ENCODE results near the gene CD44. TPM values are rescaled to one million over a fixed set of nuclear protein-coding genes. Genes with fewer than 3 reads are reported as not detected.

The CD44 gene
- total RNA-seq, 1 experiment from 2014 or later = 0.86 TPM

DNA sequence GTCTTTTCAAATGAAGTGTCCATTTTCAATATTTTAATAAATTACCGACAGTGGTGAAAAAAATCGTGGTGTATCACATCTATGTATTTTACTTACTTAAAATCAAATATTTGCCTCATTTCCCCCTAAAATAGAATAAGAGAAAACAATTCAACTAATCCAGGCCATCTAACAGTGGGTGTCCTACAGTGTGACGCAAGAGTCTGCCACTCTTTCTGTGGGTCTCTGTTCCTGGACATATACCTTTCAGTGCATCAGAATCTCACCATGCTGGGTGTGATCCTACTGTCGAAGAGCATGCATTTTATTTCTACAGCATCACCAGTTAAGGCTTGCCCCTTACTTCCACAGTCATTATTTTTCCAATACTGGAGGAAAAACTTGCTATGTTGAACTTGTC lies 111.2 kb downstream of the CD44 start:
- Histone ChIP-seq H3K4me1 (ENCODE audit: low read length) (no peaks in the 10 kb centered on the region), H4K20me1 (ENCODE audit: insufficient read depth, low read depth, low read length) (no peaks in the 10 kb centered on the region), H3K79me2 (ENCODE audit: low read length) (no peaks in the 10 kb centered on the region), H3K9me2 (replicated peaks; ENCODE audit: insufficient read depth, low read length) (no peaks in the 10 kb centered on the region), H3K9ac (ENCODE audit: low read length) (no peak overlapping the region), H3K36me3 (ENCODE audit: insufficient read depth, low read length) (no peaks in the 10 kb centered on the region), H3K27me3 (ENCODE audit: low read length) (no peaks in the 10 kb centered on the region), H3K9me3 (ENCODE audit: low read length) (no peaks in the 10 kb centered on the region), H2AFZ (ENCODE audit: low read length) (no peak overlapping the region), H3K4me3 (ENCODE audit: low read length) (no peak overlapping the region), H3K4me2 (ENCODE audit: low read depth, low read length, poor library complexity, severe bottlenecking) (no peak overlapping the region), H3K27ac (ENCODE audit: low read length) (no peak overlapping the region)
- no peak for DNase-seq

DNA sequence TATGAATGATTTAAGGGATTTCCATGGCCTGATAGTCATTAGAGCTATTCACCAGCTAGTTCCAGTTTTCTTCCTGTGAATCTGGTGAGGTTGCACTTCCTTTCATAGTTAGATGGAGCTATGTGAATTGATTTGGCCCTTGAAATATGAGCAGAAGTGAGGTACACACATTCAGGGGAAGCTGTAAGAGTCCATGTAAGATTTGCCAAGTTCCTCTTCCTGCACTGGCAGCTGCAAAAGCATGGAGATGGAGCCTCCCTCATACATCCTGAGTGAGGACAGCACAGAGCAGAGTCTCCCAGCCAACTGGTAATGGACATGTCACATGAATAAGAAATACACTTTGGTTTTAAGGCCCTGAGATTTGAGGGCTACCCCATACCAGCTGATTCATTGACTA lies 111.7 kb downstream of the CD44 start:
- no peaks in the 10 kb centered on the region for H4K20me1 ChIP-seq (ENCODE audit: insufficient read depth, low read depth, low read length)
- H3K4me1 ChIP-seq (ENCODE audit: low read length) = no peaks in the 10 kb centered on the region
- DNase-seq = no peak
- H3K79me2 ChIP-seq (ENCODE audit: low read length) = no peaks in the 10 kb centered on the region
- H3K36me3 ChIP-seq (ENCODE audit: insufficient read depth, low read length) = no peaks in the 10 kb centered on the region
- no peaks in the 10 kb centered on the region for H3K9me3 ChIP-seq (ENCODE audit: low read length)
- H3K27ac ChIP-seq (ENCODE audit: low read length) = no peak overlapping the region
- no peaks in the 10 kb centered on the region for H3K27me3 ChIP-seq (ENCODE audit: low read length)
- no peak overlapping the region for H3K9ac ChIP-seq (ENCODE audit: low read length)
- H2AFZ ChIP-seq (ENCODE audit: low read length) = no peak overlapping the region
- no peak overlapping the region for H3K4me3 ChIP-seq (ENCODE audit: low read length)
- H3K4me2 ChIP-seq (ENCODE audit: low read depth, low read length, poor library complexity, severe bottlenecking) = no peak overlapping the region
- no peaks in the 10 kb centered on the region for H3K9me2 ChIP-seq (replicated peaks; ENCODE audit: insufficient read depth, low read length)

DNA sequence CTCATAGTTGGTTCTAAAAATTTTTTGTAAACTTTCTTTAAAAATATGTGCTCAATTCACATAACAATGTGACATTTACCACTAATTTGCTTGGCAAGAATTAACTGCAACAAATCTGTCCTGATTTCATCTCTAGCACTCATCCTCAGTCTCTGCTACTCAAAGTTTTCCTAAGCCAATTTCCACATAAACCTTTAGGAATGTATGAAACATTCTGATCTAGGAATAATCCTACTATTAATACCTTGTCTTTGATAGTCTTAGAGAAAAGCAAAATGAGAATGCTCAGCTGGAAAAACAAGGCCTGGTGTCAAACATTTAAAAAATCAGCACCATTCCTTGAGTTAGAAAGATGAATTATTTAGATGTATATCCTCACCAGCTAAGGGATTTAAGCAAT lies 114.3 kb downstream of the CD44 start:
- H3K9me3 ChIP-seq (ENCODE audit: low read length) = no peaks in the 10 kb centered on the region
- no peaks in the 10 kb centered on the region for H4K20me1 ChIP-seq (ENCODE audit: insufficient read depth, low read depth, low read length)
- H3K4me1 ChIP-seq (ENCODE audit: low read length) = no peaks in the 10 kb centered on the region
- H3K27ac ChIP-seq (ENCODE audit: low read length) = no peak overlapping the region
- no peak overlapping the region for H3K4me2 ChIP-seq (ENCODE audit: low read depth, low read length, poor library complexity, severe bottlenecking)
- H3K4me3 ChIP-seq (ENCODE audit: low read length) = no peak overlapping the region
- no peak overlapping the region for H2AFZ ChIP-seq (ENCODE audit: low read length)
- no peak for DNase-seq
- no peaks in the 10 kb centered on the region for H3K27me3 ChIP-seq (ENCODE audit: low read length)
- H3K9me2 ChIP-seq (replicated peaks; ENCODE audit: insufficient read depth, low read length) = no peaks in the 10 kb centered on the region
- no peak overlapping the region for H3K9ac ChIP-seq (ENCODE audit: low read length)
- no peaks in the 10 kb centered on the region for H3K79me2 ChIP-seq (ENCODE audit: low read length)
- no peaks in the 10 kb centered on the region for H3K36me3 ChIP-seq (ENCODE audit: insufficient read depth, low read length)

DNA sequence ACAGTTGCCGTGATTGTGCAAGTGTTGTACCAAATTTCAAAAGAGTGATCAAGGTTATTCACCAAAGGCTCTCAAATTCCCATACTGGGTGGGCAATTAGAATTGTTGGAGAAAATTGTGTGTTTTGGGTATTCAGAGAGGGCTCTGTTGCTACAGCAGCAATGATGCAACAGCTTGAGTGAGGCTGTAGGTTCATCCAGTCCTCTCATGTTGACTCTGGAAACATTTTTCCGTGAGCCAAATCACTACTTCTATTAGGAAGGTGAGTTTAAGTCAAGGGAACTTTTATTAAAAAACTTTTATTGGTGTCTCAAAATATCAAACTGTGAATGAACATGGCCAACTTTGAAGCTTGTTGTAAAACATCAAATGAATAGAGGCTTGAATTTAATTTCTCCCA lies 116.5 kb downstream of the CD44 start:
- H3K9ac ChIP-seq (ENCODE audit: low read length) = no peak overlapping the region
- H3K9me3 ChIP-seq (ENCODE audit: low read length) = no peaks in the 10 kb centered on the region

DNA sequence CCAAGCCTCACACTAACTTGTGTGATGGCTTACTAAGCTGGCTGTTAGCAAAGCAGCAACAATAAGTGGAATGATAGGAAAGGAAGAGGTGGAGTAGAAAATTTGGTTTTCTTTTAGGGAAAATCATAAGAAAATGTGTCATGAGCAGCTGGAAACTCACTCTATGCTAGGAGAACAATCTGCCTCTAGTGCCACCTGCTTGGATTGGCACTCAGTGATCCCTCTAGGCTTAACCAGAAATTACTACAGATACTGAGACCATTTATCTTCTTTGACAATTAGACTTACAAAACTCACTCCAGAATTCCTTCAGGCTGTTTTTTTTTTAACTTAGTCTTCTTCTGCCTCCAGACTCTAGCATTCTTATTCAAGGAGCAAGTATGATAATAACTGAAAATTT lies 117.3 kb downstream of the CD44 start:
- Histone ChIP-seq H3K27ac (ENCODE audit: low read length) (no peak overlapping the region), H3K4me1 (ENCODE audit: low read length) (no peaks in the 10 kb centered on the region), H3K9me3 (ENCODE audit: low read length) (no peaks in the 10 kb centered on the region), H3K36me3 (ENCODE audit: insufficient read depth, low read length) (no peaks in the 10 kb centered on the region), H2AFZ (ENCODE audit: low read length) (no peak overlapping the region), H3K79me2 (ENCODE audit: low read length) (no peaks in the 10 kb centered on the region), H3K4me3 (ENCODE audit: low read length) (no peak overlapping the region), H3K4me2 (ENCODE audit: low read depth, low read length, poor library complexity, severe bottlenecking) (no peak overlapping the region), H4K20me1 (ENCODE audit: insufficient read depth, low read depth, low read length) (no peaks in the 10 kb centered on the region), H3K27me3 (ENCODE audit: low read length) (no peaks in the 10 kb centered on the region), H3K9ac (ENCODE audit: low read length) (no peak overlapping the region), H3K9me2 (replicated peaks; ENCODE audit: insufficient read depth, low read length) (no peaks in the 10 kb centered on the region)
- DNase-seq = no peak

More for the DNA sequence above, 116.5 kb downstream of the CD44 start:
- Histone ChIP-seq H3K4me2 (ENCODE audit: low read depth, low read length, poor library complexity, severe bottlenecking) (no peak overlapping the region), H3K36me3 (ENCODE audit: insufficient read depth, low read length) (no peaks in the 10 kb centered on the region), H3K9me2 (replicated peaks; ENCODE audit: insufficient read depth, low read length) (no peaks in the 10 kb centered on the region), H2AFZ (ENCODE audit: low read length) (no peak overlapping the region), H4K20me1 (ENCODE audit: insufficient read depth, low read depth, low read length) (no peaks in the 10 kb centered on the region), H3K4me3 (ENCODE audit: low read length) (no peak overlapping the region), H3K79me2 (ENCODE audit: low read length) (no peaks in the 10 kb centered on the region), H3K27me3 (ENCODE audit: low read length) (no peaks in the 10 kb centered on the region), H3K27ac (ENCODE audit: low read length) (no peak overlapping the region), H3K4me1 (ENCODE audit: low read length) (no peaks in the 10 kb centered on the region)
- DNase-seq = no peak

DNA sequence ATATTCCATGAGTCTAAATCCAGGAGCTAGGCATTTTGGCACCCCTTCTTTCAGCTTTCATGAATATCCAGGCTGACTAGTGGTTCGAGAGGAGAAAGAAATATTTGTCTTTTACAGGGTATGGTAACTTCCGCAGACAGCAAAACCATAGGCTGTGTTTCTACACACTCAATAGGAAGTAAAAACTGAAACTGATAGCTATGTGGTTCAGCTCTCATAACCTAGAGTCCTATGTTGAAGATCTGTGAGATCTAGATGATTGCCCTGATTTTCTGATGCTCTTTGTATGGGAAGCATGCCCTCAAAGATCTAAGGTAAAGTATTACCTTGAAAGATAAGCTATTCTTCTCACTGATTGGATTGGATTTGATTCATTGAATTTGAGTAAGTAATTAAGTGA lies 118.3 kb downstream of the CD44 start:
- peak; percentile 36 for DNase-seq
- Histone ChIP-seq H3K4me1 (ENCODE audit: low read length) (no peaks in the 10 kb centered on the region), H3K9me2 (replicated peaks; ENCODE audit: insufficient read depth, low read length) (no peaks in the 10 kb centered on the region), H3K4me2 (ENCODE audit: low read depth, low read length, poor library complexity, severe bottlenecking) (no peak overlapping the region), H2AFZ (ENCODE audit: low read length) (no peak overlapping the region), H3K79me2 (ENCODE audit: low read length) (no peaks in the 10 kb centered on the region), H3K27ac (ENCODE audit: low read length) (no peak overlapping the region), H4K20me1 (ENCODE audit: insufficient read depth, low read depth, low read length) (no peaks in the 10 kb centered on the region), H3K9me3 (ENCODE audit: low read length) (no peaks in the 10 kb centered on the region), H3K4me3 (ENCODE audit: low read length) (no peak overlapping the region), H3K36me3 (ENCODE audit: insufficient read depth, low read length) (no peaks in the 10 kb centered on the region), H3K27me3 (ENCODE audit: low read length) (no peaks in the 10 kb centered on the region), H3K9ac (ENCODE audit: low read length) (no peak overlapping the region)

DNA sequence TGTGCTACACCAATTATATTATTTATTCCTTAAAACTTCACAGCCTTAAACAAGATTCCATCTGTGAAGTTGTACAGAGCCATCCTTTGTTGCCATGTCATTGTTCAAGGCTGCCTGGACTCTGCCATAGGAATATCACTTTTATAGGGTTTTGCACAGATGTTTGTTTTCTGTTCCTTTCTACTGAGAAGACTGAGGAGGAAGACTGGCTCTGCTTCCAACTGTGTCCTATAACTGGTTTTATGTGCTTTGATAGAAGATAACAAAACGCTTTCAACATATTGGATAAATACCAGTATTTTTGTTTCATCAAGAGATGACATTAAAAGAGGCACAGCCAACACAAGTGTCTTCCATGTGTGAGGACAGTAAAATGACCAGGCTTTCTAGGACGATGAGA lies 120.6 kb downstream of the CD44 start:
- Histone ChIP-seq H3K27me3 (ENCODE audit: low read length) (no peaks in the 10 kb centered on the region), H3K36me3 (ENCODE audit: insufficient read depth, low read length) (no peaks in the 10 kb centered on the region), H3K4me1 (ENCODE audit: low read length) (no peaks in the 10 kb centered on the region), H3K27ac (ENCODE audit: low read length) (no peak overlapping the region), H3K79me2 (ENCODE audit: low read length) (no peaks in the 10 kb centered on the region), H3K9ac (ENCODE audit: low read length) (no peak overlapping the region), H3K9me2 (replicated peaks; ENCODE audit: insufficient read depth, low read length) (no peaks in the 10 kb centered on the region), H2AFZ (ENCODE audit: low read length) (no peak overlapping the region), H3K4me3 (ENCODE audit: low read length) (no peak overlapping the region), H3K9me3 (ENCODE audit: low read length) (no peaks in the 10 kb centered on the region), H3K4me2 (ENCODE audit: low read depth, low read length, poor library complexity, severe bottlenecking) (no peak overlapping the region), H4K20me1 (ENCODE audit: insufficient read depth, low read depth, low read length) (no peaks in the 10 kb centered on the region)
- DNase-seq = peak; percentile 25

DNA sequence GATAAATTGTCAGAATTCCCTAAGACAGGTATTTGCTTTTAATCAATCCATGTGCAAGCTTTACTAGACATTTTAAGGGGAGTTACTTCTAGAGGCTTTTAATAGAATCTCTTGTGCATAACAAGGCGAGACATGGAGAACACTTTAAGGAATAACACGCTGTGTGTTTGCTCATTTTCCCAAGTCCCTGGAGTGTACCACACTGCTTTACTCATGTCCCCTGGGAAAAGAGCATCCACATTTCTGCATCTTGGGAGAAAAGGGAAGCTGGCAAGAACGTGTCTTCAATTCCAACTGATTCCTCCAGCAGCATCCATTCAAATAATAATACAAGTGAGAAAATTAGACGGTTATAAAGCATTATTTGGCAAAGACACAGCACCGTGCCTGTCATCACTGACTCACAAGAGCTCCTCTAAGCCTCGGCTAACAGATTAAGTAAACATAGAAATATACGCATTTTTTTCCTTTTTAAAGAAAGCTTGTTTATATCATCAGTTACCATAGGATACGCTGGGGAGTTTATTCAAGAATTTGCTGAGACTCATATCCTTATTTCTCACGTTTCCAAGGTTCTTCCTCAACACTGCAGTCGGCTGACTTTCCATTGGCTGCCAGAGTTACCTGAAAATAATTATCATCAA lies 121.5 kb downstream of the CD44 start:
- DNase-seq = peak; percentile 2
- Histone ChIP-seq H3K27me3 (ENCODE audit: low read length) (no peaks in the 10 kb centered on the region), H3K27ac (ENCODE audit: low read length) (no peak overlapping the region), H4K20me1 (ENCODE audit: insufficient read depth, low read depth, low read length) (no peaks in the 10 kb centered on the region), H3K4me2 (ENCODE audit: low read depth, low read length, poor library complexity, severe bottlenecking) (no peak overlapping the region), H3K9ac (ENCODE audit: low read length) (no peak overlapping the region), H2AFZ (ENCODE audit: low read length) (no peak overlapping the region), H3K9me2 (replicated peaks; ENCODE audit: insufficient read depth, low read length) (no peaks in the 10 kb centered on the region), H3K79me2 (ENCODE audit: low read length) (no peaks in the 10 kb centered on the region), H3K9me3 (ENCODE audit: low read length) (no peaks in the 10 kb centered on the region), H3K4me1 (ENCODE audit: low read length) (no peaks in the 10 kb centered on the region), H3K36me3 (ENCODE audit: insufficient read depth, low read length) (no peaks in the 10 kb centered on the region), H3K4me3 (ENCODE audit: low read length) (no peak overlapping the region)

DNA sequence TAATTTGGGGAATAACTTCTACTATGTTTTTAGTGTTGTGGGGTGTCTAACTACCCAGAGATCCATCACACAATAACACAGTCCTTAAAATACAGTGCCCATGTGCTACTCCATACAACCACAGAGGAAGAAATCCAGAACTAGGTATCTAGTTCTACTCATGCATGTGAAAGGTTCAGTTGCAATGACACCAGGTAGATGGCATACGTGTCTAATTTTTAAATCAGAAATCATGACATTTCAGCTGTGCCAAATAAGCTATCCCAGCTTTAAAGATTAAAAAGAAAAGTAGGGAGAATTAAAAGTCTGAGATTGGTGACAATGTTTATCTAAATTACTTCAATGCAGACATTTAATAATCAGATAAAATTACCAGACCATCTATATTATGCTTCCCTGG lies 122.2 kb downstream of the CD44 start:
- no peaks in the 10 kb centered on the region for H3K79me2 ChIP-seq (ENCODE audit: low read length)
- H3K27ac ChIP-seq (ENCODE audit: low read length) = no peak overlapping the region
- no peak overlapping the region for H3K9ac ChIP-seq (ENCODE audit: low read length)
- DNase-seq = peak; percentile 36
- no peak overlapping the region for H3K4me3 ChIP-seq (ENCODE audit: low read length)
- no peaks in the 10 kb centered on the region for H3K36me3 ChIP-seq (ENCODE audit: insufficient read depth, low read length)
- no peak overlapping the region for H3K4me2 ChIP-seq (ENCODE audit: low read depth, low read length, poor library complexity, severe bottlenecking)
- H3K9me2 ChIP-seq (replicated peaks; ENCODE audit: insufficient read depth, low read length) = no peaks in the 10 kb centered on the region
- no peak overlapping the region for H2AFZ ChIP-seq (ENCODE audit: low read length)
- H3K9me3 ChIP-seq (ENCODE audit: low read length) = no peaks in the 10 kb centered on the region
- H3K27me3 ChIP-seq (ENCODE audit: low read length) = no peaks in the 10 kb centered on the region
- H3K4me1 ChIP-seq (ENCODE audit: low read length) = no peaks in the 10 kb centered on the region
- no peaks in the 10 kb centered on the region for H4K20me1 ChIP-seq (ENCODE audit: insufficient read depth, low read depth, low read length)
